ENCODE measurements around the gene ARL15. TPM values are rescaled to one million over a fixed set of nuclear protein-coding genes. Genes with fewer than 3 reads are reported as not detected.

The ARL15 gene
- total and polyA plus RNA-seq, 3 experiments from 2014 or later: 5.6 to 18.8 (median 6.5) TPM

GRCh38 chr5:54249210-54250028, 61.0 kb downstream of the ARL15 start:
- Histone ChIP-seq H3K9me3 (ENCODE audit: low read length) (no peaks in the 10 kb centered on the region), H3K27ac (ENCODE audit: low read depth, low read length) (no peak overlapping the region), H3K4me1 (ENCODE audit: insufficient read depth, low read length) (no peaks in the 10 kb centered on the region), H3K36me3 (ENCODE audit: insufficient read depth, low read length) (no peaks in the 10 kb centered on the region), H3K27me3 (ENCODE audit: insufficient read depth, low read length, poor library complexity, severe bottlenecking) (no peaks in the 10 kb centered on the region), H3K4me3 (ENCODE audit: low read length) (no peak overlapping the region)
- ChIA-PET POLR2A (no interaction called here), CTCF (no interaction called here)
- Mint-ChIP-seq H3K4me1 (peaks cover 11 to 32% (median 13%) of the 10 kb centered on the region in 3 donors), H3K27me3 (no peaks in the 10 kb centered on the region), H3K36me3 (no peaks in the 10 kb centered on the region), H3K27ac (no peak overlapping the region), H3K9me3 (no peaks in the 10 kb centered on the region), H3K4me3 (no peak overlapping the region)
- peak in 3 of 5 donors; percentile 5 to 54 (median 15) for DNase-seq

- H3K36me3 ChIP-seq (ENCODE audit: insufficient read depth, low read length): no peaks in the 10 kb centered on the region
- Mint-ChIP-seq H3K27ac (no peak overlapping the region), H3K9me3 (no peaks in the 10 kb centered on the region), H3K36me3 (no peaks in the 10 kb centered on the region), H3K4me1 (peaks cover 11 to 27% (median 13%) of the 10 kb centered on the region in 3 donors), H3K27me3 (no peaks in the 10 kb centered on the region), H3K4me3 (no peak overlapping the region)
- ChIA-PET POLR2A (no interaction called here), CTCF (interaction anchor here (0.8 to 1.3 kb wide), 2 partner anchors 172 to 353 kb away, joined by 3 to 4 read pairs; no protein-coding TSS in a partner anchor)
- H3K4me1 ChIP-seq (ENCODE audit: insufficient read depth, low read length): no peaks in the 10 kb centered on the region
- H3K9me3 ChIP-seq (ENCODE audit: low read length): no peaks in the 10 kb centered on the region
- DNase-seq: no peak
- no peak overlapping the region for H3K4me3 ChIP-seq (ENCODE audit: low read length)
- H3K27ac ChIP-seq (ENCODE audit: low read depth, low read length): no peak overlapping the region
- H3K27me3 ChIP-seq (ENCODE audit: insufficient read depth, low read length, poor library complexity, severe bottlenecking): no peaks in the 10 kb centered on the region
Measured at GRCh38 chr5:54247226-54247625, 63.1 kb downstream of the ARL15 start.

- Mint-ChIP-seq H3K4me3 (no peak overlapping the region), H3K36me3 (no peaks in the 10 kb centered on the region), H3K27ac (no peak overlapping the region), H3K9me3 (no peaks in the 10 kb centered on the region), H3K27me3 (no peaks in the 10 kb centered on the region), H3K4me1 (peaks cover 11 to 18% (median 12%) of the 10 kb centered on the region in 3 donors)
- H3K4me1 ChIP-seq (ENCODE audit: insufficient read depth, low read length): no peaks in the 10 kb centered on the region
- POLR2A ChIA-PET: no interaction called here
- no peaks in the 10 kb centered on the region for H3K9me3 ChIP-seq (ENCODE audit: low read length)
- H3K27ac ChIP-seq (ENCODE audit: low read depth, low read length): no peak overlapping the region
- no peak overlapping the region for H3K4me3 ChIP-seq (ENCODE audit: low read length)
- H3K36me3 ChIP-seq (ENCODE audit: insufficient read depth, low read length): no peaks in the 10 kb centered on the region
- CTCF ChIA-PET: interaction anchor here (0.8 to 2.9 kb wide), 8 partner anchors 9 to 623 kb away, joined by 3 to 13 read pairs (median 8); partner anchors contain the start of gene ARL15
- no peaks in the 10 kb centered on the region for H3K27me3 ChIP-seq (ENCODE audit: insufficient read depth, low read length, poor library complexity, severe bottlenecking)
- peak in 1 of 5 donors; percentile 16 for DNase-seq
Measured at GRCh38 chr5:54243483-54244080, 66.8 kb downstream of the ARL15 start.

GRCh38 chr5:54242297-54242696, 68.1 kb downstream of the ARL15 start:
- Mint-ChIP-seq H3K9me3 (no peaks in the 10 kb centered on the region), H3K27ac (no peak overlapping the region), H3K4me3 (no peak overlapping the region), H3K36me3 (no peaks in the 10 kb centered on the region), H3K27me3 (no peaks in the 10 kb centered on the region), H3K4me1 (peaks cover 12 to 16% (median 12%) of the 10 kb centered on the region in 3 donors)
- no peak overlapping the region for H3K27ac ChIP-seq (ENCODE audit: low read depth, low read length)
- H3K9me3 ChIP-seq (ENCODE audit: low read length): no peaks in the 10 kb centered on the region
- ChIA-PET POLR2A (no interaction called here), CTCF (interaction anchor here (2.3 kb wide), 1 partner anchor 169 kb away, joined by 8 read pairs; no protein-coding TSS in a partner anchor)
- no peaks in the 10 kb centered on the region for H3K36me3 ChIP-seq (ENCODE audit: insufficient read depth, low read length)
- H3K4me1 ChIP-seq (ENCODE audit: insufficient read depth, low read length): no peaks in the 10 kb centered on the region
- H3K27me3 ChIP-seq (ENCODE audit: insufficient read depth, low read length, poor library complexity, severe bottlenecking): no peaks in the 10 kb centered on the region
- DNase-seq: no peak
- no peak overlapping the region for H3K4me3 ChIP-seq (ENCODE audit: low read length)

GRCh38 chr5:54234304-54234933, 76.0 kb downstream of the ARL15 start:
- no peak for DNase-seq
- no peaks in the 10 kb centered on the region for H3K9me3 Mint-ChIP-seq
- H3K36me3 Mint-ChIP-seq: no peaks in the 10 kb centered on the region
- ChIA-PET POLR2A (no interaction called here), CTCF (interaction anchor here (1.0 to 1.1 kb wide), 3 partner anchors 9 to 753 kb away, joined by 3 read pairs; no protein-coding TSS in a partner anchor)
- Histone ChIP-seq H3K4me3 (ENCODE audit: low read length) (no peak overlapping the region), H3K27ac (ENCODE audit: low read depth, low read length) (no peak overlapping the region), H3K4me1 (ENCODE audit: insufficient read depth, low read length) (no peaks in the 10 kb centered on the region), H3K9me3 (ENCODE audit: low read length) (no peaks in the 10 kb centered on the region), H3K27me3 (ENCODE audit: insufficient read depth, low read length, poor library complexity, severe bottlenecking) (no peaks in the 10 kb centered on the region), H3K36me3 (ENCODE audit: insufficient read depth, low read length) (no peaks in the 10 kb centered on the region)
- H3K4me1 Mint-ChIP-seq: peaks cover 2 to 14% (median 8%) of the 10 kb centered on the region in 3 donors
- no peak overlapping the region for H3K27ac Mint-ChIP-seq
- no peak overlapping the region for H3K4me3 Mint-ChIP-seq
- peaks cover 0 to 2% of the 10 kb centered on the region in 2 donors for H3K27me3 Mint-ChIP-seq

GRCh38 chr5:54230936-54231685, 79.3 kb downstream of the ARL15 start:
- Histone ChIP-seq H3K27ac (ENCODE audit: low read depth, low read length) (no peak overlapping the region), H3K4me1 (ENCODE audit: insufficient read depth, low read length) (no peaks in the 10 kb centered on the region), H3K4me3 (ENCODE audit: low read length) (no peak overlapping the region), H3K36me3 (ENCODE audit: insufficient read depth, low read length) (no peaks in the 10 kb centered on the region), H3K27me3 (ENCODE audit: insufficient read depth, low read length, poor library complexity, severe bottlenecking) (no peaks in the 10 kb centered on the region), H3K9me3 (ENCODE audit: low read length) (no peaks in the 10 kb centered on the region)
- Mint-ChIP-seq H3K27me3 (peaks cover 0 to 2% of the 10 kb centered on the region in 2 donors), H3K36me3 (peaks cover 0 to 2% (median 0%) of the 10 kb centered on the region in 3 donors), H3K4me1 (peaks cover 3 to 24% (median 6%) of the 10 kb centered on the region in 3 donors), H3K27ac (peak overlapping the region in 3 of 8 donors; percentile 3 to 30 (median 21)), H3K4me3 (no peak overlapping the region), H3K9me3 (no peaks in the 10 kb centered on the region)
- DNase-seq: no peak
- CTCF ChIA-PET: no interaction called here
- POLR2A ChIA-PET: no interaction called here

- peaks cover 11 to 28% (median 12%) of the 10 kb centered on the region in 3 donors for H3K4me1 Mint-ChIP-seq
- ChIA-PET CTCF (interaction anchor here (0.7 to 1.9 kb wide), 12 partner anchors 9 to 1281 kb away, joined by 3 to 5 read pairs (median 4); partner anchors contain the start of gene ARL15), POLR2A (no interaction called here)
- Histone ChIP-seq H3K4me3 (ENCODE audit: low read length) (no peak overlapping the region), H3K36me3 (ENCODE audit: insufficient read depth, low read length) (no peaks in the 10 kb centered on the region), H3K4me1 (ENCODE audit: insufficient read depth, low read length) (no peaks in the 10 kb centered on the region), H3K27ac (ENCODE audit: low read depth, low read length) (no peak overlapping the region), H3K27me3 (ENCODE audit: insufficient read depth, low read length, poor library complexity, severe bottlenecking) (no peaks in the 10 kb centered on the region), H3K9me3 (ENCODE audit: low read length) (no peaks in the 10 kb centered on the region)
- peaks cover 0 to 1% of the 10 kb centered on the region in 2 donors for H3K27me3 Mint-ChIP-seq
- peak overlapping the region in 1 of 8 donors; percentile 1 for H3K27ac Mint-ChIP-seq
- DNase-seq: peak; percentile 36 to 77 (median 54)
- no peaks in the 10 kb centered on the region for H3K9me3 Mint-ChIP-seq
- no peak overlapping the region for H3K4me3 Mint-ChIP-seq
- H3K36me3 Mint-ChIP-seq: peaks cover 0 to 7% (median 0%) of the 10 kb centered on the region in 3 donors
Measured at GRCh38 chr5:54229041-54229780, 81.2 kb downstream of the ARL15 start.

Data from CD8-positive, alpha-beta memory T cell (primary cell).